ENCODE results near the gene ANKIB1. TPM values are rescaled to one million over a fixed set of nuclear protein-coding genes. Genes with fewer than 3 reads are reported as not detected.

ANKIB1 gene
- total and polyA plus RNA-seq, 10 donors: 9.0 to 75.3 (median 44.5) TPM

DNA sequence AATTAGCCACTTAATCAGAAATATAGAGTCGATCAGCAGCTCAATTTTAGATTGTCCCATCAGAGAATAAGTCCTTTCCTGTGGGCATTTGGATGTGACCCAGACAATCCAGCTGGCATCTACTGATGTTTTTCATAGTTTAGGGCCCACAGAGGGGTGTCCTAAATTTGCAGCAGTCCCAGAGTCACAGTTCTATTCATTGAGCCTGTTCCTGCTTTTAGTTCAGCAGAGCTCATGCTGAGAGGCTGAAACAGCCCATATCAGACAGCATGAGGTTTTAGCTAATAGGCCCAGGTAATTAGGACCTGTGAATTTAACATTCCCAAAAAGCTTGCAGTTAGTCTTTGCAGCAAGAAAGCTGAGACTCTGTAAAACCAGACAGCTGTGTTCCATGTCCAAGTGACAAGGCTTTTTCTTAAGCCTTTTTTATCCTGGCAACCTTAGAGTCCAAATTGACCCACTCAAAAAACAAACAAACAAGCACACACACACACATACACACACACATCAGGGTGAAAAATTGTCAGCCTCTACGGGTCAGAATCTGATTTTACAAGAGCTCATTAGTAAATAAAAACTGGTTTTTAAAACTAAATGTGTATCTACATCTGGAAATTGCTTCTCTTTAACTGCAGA lies 33.7 kb downstream of the ANKIB1 start:
- TF ChIP-seq POLR2A (IDR thresholded peaks at IDR 0.05): no peak
- TF ChIP-seq POLR2AphosphoS5 (IDR thresholded peaks at IDR 0.05): no peak
- TF ChIP-seq CTCF (IDR thresholded peaks at IDR 0.05 in 8 of 11, conservative IDR thresholded peaks at IDR 0.05 in 3 of 11): no peak
- intact Hi-C loops (cut with DNase I; ENCODE audit: low total_unique reads): no loop called here
- no peak for DNase-seq
- H3K27me3 ChIP-seq (replicated peaks in 1 of 7): no peaks in the 10 kb centered on the region
- no peak overlapping the region for H3K4me3 ChIP-seq
- H3K36me3 ChIP-seq: peaks cover 0 to 7% (median 0%) of the 10 kb centered on the region in 6 donors
- H3K27ac ChIP-seq: no peak overlapping the region
- H3K4me1 ChIP-seq: peaks cover 0 to 7% (median 2%) of the 10 kb centered on the region in 6 donors
- H3K9me3 ChIP-seq: peaks cover 0 to 16% (median 12%) of the 10 kb centered on the region in 8 donors
- WGBS, 5 donors: 75 to 85% (median 83%) methylated on average over 2 of the region's 2 CpGs

DNA sequence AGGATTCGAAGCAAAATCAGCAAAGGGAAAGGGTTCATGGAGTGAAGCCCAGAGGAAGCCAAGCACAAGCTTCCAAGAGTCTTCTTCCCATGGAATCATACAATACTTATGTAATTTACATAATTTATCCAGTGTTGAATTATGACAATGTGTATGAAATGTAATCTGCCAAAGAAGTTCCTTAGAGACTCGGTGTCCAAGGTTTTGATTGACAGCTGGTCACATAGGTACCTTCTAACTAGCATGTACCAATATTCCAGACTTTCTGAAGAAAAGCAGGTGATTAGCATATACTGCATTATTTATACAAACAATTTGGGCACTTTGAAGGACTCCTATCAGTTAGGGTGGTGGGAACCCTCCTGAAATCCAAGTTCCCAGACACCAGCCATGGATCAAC lies 35.3 kb downstream of the ANKIB1 start:
- Histone ChIP-seq H3K9me3 (peaks cover 0 to 16% (median 12%) of the 10 kb centered on the region in 8 donors), H3K27ac (no peak overlapping the region), H3K27me3 (replicated peaks in 1 of 7) (no peaks in the 10 kb centered on the region), H3K4me3 (no peak overlapping the region), H3K4me1 (peaks cover 0 to 5% (median 2%) of the 10 kb centered on the region in 6 donors), H3K36me3 (peaks cover 0 to 7% (median 0%) of the 10 kb centered on the region in 6 donors)
- intact Hi-C loops (cut with DNase I; ENCODE audit: low total_unique reads): no loop called here
- TF ChIP-seq POLR2A (IDR thresholded peaks at IDR 0.05): no peak
- no peak for TF ChIP-seq CTCF (IDR thresholded peaks at IDR 0.05 in 8 of 11, conservative IDR thresholded peaks at IDR 0.05 in 3 of 11)
- TF ChIP-seq POLR2AphosphoS5 (IDR thresholded peaks at IDR 0.05): no peak
- no peak for DNase-seq
- 92 to 96% (median 95%) methylated on average over 2 of the region's 2 CpGs for WGBS, 5 donors

DNA sequence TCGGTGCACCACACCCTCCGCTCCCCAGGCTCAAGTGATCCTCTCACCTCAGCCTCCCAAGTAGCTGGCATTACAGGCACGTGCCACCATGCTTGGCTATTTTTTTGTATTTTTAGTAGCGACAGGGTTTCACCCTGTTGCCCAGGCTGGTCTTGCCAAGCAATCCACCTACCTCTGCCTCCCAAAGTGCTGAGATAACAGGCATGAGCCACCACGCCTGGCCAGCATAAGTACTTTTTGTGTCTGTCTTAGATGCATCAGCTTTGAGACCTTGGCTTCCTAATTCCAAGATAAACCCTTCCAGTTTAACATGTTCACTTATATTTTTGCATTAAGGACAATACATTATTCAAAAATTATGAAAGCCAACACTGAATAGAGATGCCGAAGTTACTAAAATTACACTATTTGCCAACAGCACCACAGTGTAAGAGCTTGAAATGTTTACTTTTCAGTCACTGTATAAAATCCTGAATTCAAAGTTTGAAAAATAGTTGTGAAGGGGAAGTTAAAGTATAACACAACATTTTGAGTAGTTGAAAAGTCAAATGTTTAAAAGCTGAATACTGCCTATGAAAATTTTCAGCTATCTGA lies 36.5 kb downstream of the ANKIB1 start:
- no peak for DNase-seq

More for the DNA sequence above, 36.5 kb downstream of the ANKIB1 start:
- Histone ChIP-seq H3K36me3 (peaks cover 0 to 7% (median 0%) of the 10 kb centered on the region in 6 donors), H3K9me3 (peaks cover 0 to 16% (median 12%) of the 10 kb centered on the region in 8 donors), H3K27ac (no peak overlapping the region), H3K4me3 (no peak overlapping the region), H3K27me3 (replicated peaks in 1 of 7) (no peaks in the 10 kb centered on the region), H3K4me1 (peaks cover 0 to 3% (median 0%) of the 10 kb centered on the region in 6 donors)
- intact Hi-C loops (cut with DNase I; ENCODE audit: low total_unique reads): no loop called here
- no peak for TF ChIP-seq POLR2AphosphoS5 (IDR thresholded peaks at IDR 0.05)
- TF ChIP-seq CTCF (IDR thresholded peaks at IDR 0.05 in 8 of 11, conservative IDR thresholded peaks at IDR 0.05 in 3 of 11): no peak
- no peak for TF ChIP-seq POLR2A (IDR thresholded peaks at IDR 0.05)
- WGBS, 5 donors: 95 to 98% (median 95%) methylated on average over 6 of the region's 6 CpGs
